Tongue (tissue), 2 donors: ENCODE measurements around the gene CPT1C. TPM values are rescaled to one million over a fixed set of nuclear protein-coding genes. Genes with fewer than 3 reads are reported as not detected.

Experiments used
- DNase-seq: peaks from one replicate; pipeline ENCODE4 v3.0.0-alpha.2; 2015
- total RNA-seq: library from RNA; depleted of rRNA; stranded (reverse); fragments of >200 nt; gene quantifications from one replicate; pipeline ENCODE4 v1.2.3, GENCODE V29; 2014

CPT1C gene
- total RNA-seq, 1 donor from 2014 or later: 5.1 TPM

DNA sequence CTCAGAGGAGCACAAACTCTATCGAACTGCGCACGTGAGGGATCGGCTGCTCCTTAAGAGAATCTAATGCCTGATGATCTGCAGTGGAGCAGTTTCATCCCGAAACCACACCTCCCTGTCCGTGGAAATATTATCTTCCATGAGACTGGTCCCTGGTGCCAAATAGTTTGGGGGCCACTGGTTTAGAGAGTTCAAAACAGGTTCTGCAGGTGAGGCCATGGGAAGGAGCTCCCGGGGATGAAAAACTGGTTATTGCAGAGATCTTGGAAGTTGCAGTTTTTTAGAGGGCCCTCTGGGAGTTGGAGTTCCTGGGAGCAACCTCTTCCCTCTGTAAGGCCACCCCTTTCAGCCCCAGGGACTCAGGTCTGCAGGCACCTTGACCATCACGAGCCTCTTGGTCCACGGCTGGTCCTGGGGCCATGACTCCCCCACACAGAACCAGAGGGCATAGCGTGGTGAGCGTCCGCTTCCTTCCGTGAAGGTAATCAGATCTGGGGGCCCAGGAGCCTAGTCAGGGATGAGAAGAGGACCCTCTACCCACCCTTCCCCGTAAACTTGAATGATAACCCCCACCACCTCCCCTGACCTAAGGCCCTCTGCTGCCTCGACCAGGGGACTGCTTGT, 30.5 kb upstream of the CPT1C start:
- no peak for DNase-seq

DNA sequence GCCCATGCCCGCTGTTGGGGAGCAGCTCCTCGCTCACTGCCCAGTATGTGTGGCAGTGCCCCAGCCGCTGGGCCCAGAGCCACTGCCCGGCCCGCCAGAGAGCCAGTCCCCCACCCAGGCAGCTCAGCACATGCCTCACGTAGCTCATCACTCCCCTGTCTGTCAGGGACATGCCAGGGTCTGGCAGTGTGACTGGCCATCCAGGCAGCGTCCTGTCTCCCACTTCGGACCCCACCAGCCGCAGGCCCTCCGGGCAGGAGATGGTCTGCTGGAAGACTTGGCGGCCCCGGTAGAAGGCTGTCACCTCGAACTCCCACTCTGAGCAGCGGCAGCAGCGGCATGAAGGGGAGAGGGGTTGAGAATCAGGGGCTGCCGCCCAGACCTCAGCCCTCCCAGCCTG, 28.9 kb upstream of the CPT1C start:
- no peak for DNase-seq

GRCh38 chr19:49663224-49663623, 27.7 kb upstream of the CPT1C start:
- DNase-seq: no peak

GRCh38 chr19:49664171-49665035, 26.5 kb upstream of the CPT1C start:
- peak; percentile 90 for DNase-seq

- DNase-seq: no peak
Measured at GRCh38 chr19:49665036-49665350, 25.9 kb upstream of the CPT1C start.

DNA sequence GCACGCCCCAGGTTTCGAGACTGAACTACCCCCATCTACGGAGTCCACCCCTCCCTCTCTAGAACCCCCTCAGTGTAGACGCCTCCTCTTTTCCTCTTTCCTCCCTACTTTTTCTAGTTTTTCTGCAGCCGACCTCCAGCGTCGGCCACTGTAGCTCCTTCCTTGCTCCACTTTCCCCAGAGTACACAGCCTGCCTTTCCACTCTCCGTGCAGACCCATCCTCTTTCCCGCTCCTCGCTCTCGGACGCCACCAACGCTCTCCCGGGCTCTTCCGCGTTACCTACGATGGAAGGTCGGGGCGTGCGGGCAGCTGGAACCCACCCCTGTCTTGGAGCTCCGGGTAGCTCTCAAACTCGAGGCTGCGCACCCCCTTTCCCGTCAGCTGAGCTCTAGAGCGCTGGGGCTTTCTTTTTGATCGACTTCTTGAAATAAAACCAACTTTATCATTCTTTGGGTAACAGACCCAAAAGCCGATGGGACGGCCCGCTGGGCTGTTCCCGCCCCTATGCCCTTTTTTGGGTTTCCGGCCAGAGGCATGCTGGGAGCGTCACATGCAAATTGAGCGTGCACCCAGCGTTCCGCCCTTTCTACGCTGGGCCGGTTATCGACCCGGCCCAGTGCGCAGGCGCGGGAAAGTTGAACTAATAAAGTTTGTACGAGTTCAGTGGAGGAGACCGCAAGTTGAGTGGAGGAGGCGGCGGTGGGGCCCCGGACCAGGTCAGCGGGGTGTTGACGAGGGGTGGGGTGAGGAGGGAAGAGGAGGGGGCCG, 25.4 kb upstream of the CPT1C start, which contains the start of the genes BCL2L12 and IRF3:
BCL2L12 (plus strand) TSS at position 583 of the 769 bp plus-strand sequence. CDS start 760 bp downstream, outside the sequence.
IRF3 (minus strand) TSS at position 507 of the 769 bp plus-strand sequence. CDS start 1,019 bp downstream, outside the sequence.
- DNase-seq: peak; percentile 99

DNA sequence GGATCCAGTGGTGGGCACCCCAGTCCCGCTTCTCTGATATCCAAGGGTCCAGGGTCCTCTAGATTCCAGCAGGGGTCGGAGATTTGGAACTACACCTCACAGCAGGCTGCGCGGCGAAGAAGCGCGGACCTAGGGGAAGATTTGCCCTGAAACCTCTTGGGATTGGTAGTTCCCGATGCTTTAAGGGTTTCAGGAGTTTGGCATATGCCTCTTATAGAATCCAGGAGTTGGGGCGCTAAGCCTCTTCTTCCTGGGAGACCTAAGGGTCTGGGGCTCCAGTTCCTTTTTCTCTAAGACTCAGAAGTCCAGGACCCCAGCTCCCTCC, 24.8 kb upstream of the CPT1C start:
- no peak for DNase-seq

DNA sequence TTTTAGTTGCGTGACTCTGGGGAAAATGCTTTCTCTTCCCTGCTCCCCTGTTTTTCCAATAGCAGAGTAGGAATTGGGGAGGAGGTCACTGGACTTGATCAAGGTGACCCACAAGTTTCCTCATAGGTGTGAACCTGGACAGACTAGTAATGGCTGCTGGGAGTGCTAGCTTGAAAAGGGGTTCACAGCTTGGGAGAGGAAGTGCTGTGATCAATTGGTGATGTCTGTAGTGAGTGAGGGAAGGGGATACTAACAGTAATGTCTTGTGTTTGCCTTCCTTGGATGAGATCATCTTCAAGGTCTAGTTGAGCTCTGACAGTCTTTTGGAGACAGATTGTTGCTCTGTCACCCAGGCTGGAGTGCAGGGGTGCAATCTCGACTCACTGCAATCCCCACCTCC, 23.4 kb upstream of the CPT1C start:
- DNase-seq: no peak

- DNase-seq: no peak
Measured at GRCh38 chr19:49669516-49669915, 21.4 kb upstream of the CPT1C start.

- peak; percentile 75 for DNase-seq
Measured at GRCh38 chr19:49672131-49672919, 18.6 kb upstream of the CPT1C start.

- peak; percentile 96 for DNase-seq
Measured at GRCh38 chr19:49676136-49676783, 14.7 kb upstream of the CPT1C start.

DNA sequence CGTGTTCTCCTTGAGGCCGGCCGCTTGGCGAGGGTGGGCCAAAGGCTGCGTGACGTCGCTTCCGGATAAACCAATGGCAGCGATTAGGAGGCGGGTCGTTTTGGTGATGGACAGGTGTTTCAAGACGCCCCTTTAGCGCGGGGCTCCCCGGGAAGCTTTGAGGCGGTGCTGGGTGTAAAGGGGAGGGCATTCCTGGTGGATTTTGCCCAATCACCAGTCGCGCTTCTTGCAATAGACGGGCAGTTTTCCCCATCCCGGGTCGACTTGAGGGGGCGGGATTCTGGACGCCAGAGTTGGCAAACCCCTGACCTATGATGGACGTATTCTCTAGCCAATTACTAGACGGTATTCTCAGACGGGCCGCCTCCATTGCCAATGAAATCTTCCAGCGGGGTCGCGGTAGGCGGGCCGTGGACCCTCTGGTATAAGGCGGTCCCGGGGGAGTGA, 14.1 kb upstream of the CPT1C start:
- DNase-seq: peak; percentile 100

DNA sequence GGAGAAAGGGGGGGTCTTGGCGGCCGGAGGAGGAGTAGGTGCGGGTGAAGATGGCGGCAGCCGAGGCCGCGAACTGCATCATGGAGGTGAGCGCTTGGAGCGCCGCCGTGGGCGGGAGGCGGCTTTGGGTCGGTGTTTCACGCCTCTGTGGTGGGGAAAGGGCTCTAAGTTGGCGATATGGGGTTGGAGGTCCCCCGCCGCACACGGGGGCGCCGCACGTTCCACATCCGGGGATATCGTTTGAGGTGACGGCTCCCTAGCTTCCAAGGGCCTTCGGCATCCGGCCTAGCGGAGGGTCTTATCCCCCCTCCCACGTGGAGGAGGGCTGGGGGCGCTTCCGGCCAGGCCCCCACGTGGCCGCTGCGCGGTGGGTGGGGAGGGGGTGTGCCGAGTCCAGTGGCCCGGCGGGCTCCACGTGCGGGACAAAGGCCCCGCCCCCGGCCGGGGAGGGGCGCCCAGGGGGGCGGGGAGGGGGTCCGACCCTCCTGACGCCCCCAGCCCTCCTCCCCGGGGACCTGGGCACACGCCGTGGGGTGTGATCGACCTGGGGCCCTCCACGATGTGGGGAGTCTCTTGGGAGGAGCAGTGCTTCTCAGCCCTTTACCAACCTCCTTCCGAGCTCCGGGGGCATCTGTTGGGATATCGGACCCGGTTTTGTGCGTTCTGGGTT, 13.6 kb upstream of the CPT1C start, which contains the start of gene PRMT1:
PRMT1 (plus strand) TSS at position 41 of the 670 bp plus-strand sequence; CDS start at position 51, 10 bp downstream.
- peak; percentile 78 for DNase-seq

GRCh38 chr19:49677901-49678674, 12.8 kb upstream of the CPT1C start:
- DNase-seq: peak; percentile 93

DNA sequence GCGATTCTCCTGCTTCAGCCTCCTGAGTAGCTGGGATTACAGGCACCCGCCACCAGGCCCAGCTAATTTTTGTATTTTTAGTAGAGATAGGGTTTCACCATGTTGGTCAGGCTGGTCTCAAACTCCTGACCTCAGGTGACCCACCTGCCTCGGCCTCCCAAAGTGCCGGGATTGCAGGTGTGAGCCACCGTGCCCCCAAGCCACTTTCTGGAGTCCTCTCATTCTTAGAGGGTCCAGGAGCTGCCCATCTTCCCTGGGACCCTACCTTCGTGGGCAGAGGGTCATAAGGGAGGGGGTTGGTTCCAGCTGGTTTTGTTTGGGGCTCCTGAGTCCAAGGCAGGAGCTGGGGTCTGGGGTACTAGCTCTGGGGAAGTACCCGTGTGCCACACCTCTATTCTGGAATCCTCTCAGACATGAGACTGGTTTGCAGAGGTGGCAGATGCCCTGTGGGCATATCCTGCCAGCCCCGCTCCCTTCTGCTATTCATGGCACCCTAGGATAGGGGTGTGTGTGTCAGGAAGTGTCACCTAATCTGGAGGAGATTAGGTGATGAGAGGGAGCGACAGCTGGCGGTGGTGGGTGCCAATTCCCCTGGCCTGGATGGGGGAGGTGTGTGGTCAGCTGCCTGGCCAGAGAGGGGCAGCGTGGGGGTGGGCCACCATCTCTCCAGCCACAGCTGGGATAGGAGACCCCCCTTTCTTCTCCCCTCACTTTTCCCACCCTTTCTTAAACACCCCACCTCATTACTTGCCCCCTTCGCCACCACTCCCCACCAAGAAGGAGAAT, 11.7 kb upstream of the CPT1C start:
- peak; percentile 71 for DNase-seq

GRCh38 chr19:49679771-49680413, 11.0 kb upstream of the CPT1C start:
- DNase-seq: no peak

GRCh38 chr19:49680421-49681351, 10.2 kb upstream of the CPT1C start:
- peak; percentile 97 for DNase-seq
